ENCODE data around the gene SEC23B. TPM values are rescaled to one million over a fixed set of nuclear protein-coding genes. Genes with fewer than 3 reads are reported as not detected.
A peak's percentile ranks its signal among the peaks of the same experiment; 100 is the strongest.

Gene SEC23B
- total and polyA plus RNA-seq, 10 of the 15 experiments (the other 5 are each of a cell fraction or from before 2014, with no cell fraction given) = 49.1 to 121 (median 75.6) TPM

DNA sequence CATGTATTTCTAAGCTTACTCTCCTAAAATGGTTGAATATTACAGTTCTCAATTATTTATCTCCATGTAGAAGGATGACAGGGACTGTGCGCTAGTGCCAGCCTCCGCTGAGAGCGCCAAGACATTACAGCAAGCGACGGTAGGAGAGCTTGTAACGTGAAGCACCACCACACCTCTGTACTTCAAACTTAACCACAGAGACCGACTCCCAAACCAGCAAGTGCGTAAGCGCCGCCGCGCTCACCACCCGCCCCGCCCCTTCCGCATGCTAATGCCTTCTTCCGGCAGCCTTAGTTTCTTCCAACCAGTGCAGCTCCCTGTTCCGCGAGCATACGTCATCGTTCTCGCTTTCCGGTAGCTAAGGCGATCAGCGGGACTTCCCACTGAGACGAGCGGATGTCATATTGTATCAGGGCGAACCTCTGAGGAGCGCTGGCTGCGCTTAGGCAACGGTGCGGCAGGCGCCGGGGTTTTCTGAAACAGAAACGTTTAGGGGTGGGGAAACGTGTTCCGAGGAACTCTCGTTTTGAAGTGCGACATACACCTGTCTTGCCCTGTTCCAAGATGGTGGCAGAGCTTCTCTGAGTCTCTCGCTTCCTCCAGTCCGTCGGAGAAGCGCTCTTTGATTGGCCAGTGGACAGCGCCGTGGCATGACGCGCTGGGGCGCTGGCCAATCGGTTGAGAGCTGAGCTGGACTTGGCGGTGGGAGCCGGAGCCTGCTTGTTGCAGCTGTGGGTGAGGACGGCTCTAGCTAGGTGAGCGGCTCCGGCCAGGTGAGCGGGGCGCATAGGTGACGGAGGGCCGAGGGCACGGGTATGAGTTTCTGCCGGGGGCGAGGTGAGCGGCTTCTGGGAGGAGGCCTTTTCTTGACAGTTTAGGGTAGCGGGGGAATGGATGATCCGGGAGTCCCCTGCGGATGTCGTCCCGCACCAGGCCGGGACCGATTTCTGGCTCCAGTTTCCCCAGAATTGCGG, at the start of gene SEC23B (continued):
- no peak for TF ChIP-seq CHD1 (IDR thresholded peaks at IDR 0.05; ENCODE audit: low read depth, low read length)
- no peak for TF ChIP-seq NFIC (IDR thresholded peaks at IDR 0.05; ENCODE audit: low read depth, low read length)
- TF ChIP-seq, protein P1, sequence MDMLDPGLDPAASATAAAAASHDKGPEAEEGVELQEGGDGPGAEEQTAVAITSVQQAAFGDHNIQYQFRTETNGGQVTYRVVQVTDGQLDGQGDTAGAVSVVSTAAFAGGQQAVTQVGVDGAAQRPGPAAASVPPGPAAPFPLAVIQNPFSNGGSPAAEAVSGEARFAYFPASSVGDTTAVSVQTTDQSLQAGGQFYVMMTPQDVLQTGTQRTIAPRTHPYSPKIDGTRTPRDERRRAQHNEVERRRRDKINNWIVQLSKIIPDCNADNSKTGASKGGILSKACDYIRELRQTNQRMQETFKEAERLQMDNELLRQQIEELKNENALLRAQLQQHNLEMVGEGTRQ (IDR thresholded peaks at IDR 0.05; ENCODE audit: borderline replicate concordance, low read depth, low read length) = no peak
- TF ChIP-seq ZNF207 (IDR thresholded peaks at IDR 0.05; ENCODE audit: borderline replicate concordance) = peak; percentile 59
- TF ChIP-seq JUND (IDR thresholded peaks at IDR 0.05; ENCODE audit: low read depth, low read length) = peak; percentile 55; the same call in 1 of the 2 replicates
- TF ChIP-seq KAT2A (conservative IDR thresholded peaks at IDR 0.05; ENCODE audit: control insufficient read depth, low read depth, low read length) = no peak
- no peak for TF ChIP-seq ZNF384 (IDR thresholded peaks at IDR 0.05; ENCODE audit: borderline replicate concordance, low read depth, low read length)
- TF ChIP-seq CHD4 (IDR thresholded peaks at IDR 0.05) = no peak
- TF ChIP-seq SIN3A (IDR thresholded peaks at IDR 0.05; ENCODE audit: low read depth, low read length) = peak; percentile 22; the same call in 1 of the 2 replicates
- peak; percentile 58; the same call in 1 of the 2 replicates for TF ChIP-seq MTA2 (IDR thresholded peaks at IDR 0.05; ENCODE audit: low read depth)
- TF ChIP-seq, protein P2, sequence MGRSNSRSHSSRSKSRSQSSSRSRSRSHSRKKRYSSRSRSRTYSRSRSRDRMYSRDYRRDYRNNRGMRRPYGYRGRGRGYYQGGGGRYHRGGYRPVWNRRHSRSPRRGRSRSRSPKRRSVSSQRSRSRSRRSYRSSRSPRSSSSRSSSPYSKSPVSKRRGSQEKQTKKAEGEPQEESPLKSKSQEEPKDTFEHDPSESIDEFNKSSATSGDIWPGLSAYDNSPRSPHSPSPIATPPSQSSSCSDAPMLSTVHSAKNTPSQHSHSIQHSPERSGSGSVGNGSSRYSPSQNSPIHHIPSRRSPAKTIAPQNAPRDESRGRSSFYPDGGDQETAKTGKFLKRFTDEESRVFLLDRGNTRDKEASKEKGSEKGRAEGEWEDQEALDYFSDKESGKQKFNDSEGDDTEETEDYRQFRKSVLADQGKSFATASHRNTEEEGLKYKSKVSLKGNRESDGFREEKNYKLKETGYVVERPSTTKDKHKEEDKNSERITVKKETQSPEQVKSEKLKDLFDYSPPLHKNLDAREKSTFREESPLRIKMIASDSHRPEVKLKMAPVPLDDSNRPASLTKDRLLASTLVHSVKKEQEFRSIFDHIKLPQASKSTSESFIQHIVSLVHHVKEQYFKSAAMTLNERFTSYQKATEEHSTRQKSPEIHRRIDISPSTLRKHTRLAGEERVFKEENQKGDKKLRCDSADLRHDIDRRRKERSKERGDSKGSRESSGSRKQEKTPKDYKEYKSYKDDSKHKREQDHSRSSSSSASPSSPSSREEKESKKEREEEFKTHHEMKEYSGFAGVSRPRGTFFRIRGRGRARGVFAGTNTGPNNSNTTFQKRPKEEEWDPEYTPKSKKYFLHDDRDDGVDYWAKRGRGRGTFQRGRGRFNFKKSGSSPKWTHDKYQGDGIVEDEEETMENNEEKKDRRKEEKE (IDR thresholded peaks at IDR 0.05) = no peak
- TF ChIP-seq REST (IDR thresholded peaks at IDR 0.05; ENCODE audit: low read depth, low read length) = no peak
- no peak for TF ChIP-seq NR2F1 (conservative IDR thresholded peaks at IDR 0.05)
- TF ChIP-seq, protein P3, sequence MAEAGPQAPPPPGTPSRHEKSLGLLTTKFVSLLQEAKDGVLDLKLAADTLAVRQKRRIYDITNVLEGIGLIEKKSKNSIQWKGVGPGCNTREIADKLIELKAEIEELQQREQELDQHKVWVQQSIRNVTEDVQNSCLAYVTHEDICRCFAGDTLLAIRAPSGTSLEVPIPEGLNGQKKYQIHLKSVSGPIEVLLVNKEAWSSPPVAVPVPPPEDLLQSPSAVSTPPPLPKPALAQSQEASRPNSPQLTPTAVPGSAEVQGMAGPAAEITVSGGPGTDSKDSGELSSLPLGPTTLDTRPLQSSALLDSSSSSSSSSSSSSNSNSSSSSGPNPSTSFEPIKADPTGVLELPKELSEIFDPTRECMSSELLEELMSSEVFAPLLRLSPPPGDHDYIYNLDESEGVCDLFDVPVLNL (IDR thresholded peaks at IDR 0.05; ENCODE audit: low read depth, low read length) = no peak
- no peak for TF ChIP-seq NR2C1 (IDR thresholded peaks at IDR 0.05)
- no peak for TF ChIP-seq TARDBP (IDR thresholded peaks at IDR 0.05; ENCODE audit: borderline replicate concordance)
- peak; percentile 89 for TF ChIP-seq CHD2 (IDR thresholded peaks at IDR 0.05; ENCODE audit: borderline replicate concordance, low read depth, low read length)
- TF ChIP-seq SP1 (IDR thresholded peaks at IDR 0.05; ENCODE audit: low read depth, low read length) = peak; percentile 73
- TF ChIP-seq EED (IDR thresholded peaks at IDR 0.05; ENCODE audit: low read depth) = peak; percentile 55; the same call in 1 of the 2 replicates
- no peak for TF ChIP-seq ZZZ3 (IDR thresholded peaks at IDR 0.05; ENCODE audit: control insufficient read depth, insufficient read length, low read depth)
- peak; percentile 83 for TF ChIP-seq PML (IDR thresholded peaks at IDR 0.05; ENCODE audit: low read length)
- peak; percentile 75 for TF ChIP-seq HCFC1 (IDR thresholded peaks at IDR 0.05; ENCODE audit: low read length)
- no peak for TF ChIP-seq KDM1A (IDR thresholded peaks at IDR 0.05; ENCODE audit: borderline replicate concordance)
